Measurements from ENCODE around the gene IFNK.

Gene IFNK

GRCh38 chr9:27510780-27511179 lies 13.3 kb upstream of the IFNK start:
- H3K4me3 ChIP-seq (ENCODE audit: low read length): no peak overlapping the region
- H3K27ac ChIP-seq (ENCODE audit: low read length): no peak overlapping the region
- no peaks in the 10 kb centered on the region for H3K36me3 ChIP-seq (replicated peaks; ENCODE audit: low read depth, low read length)
- H3K27me3 ChIP-seq (ENCODE audit: low read depth, low read length): peaks cover 25% of the 10 kb centered on the region
- no peak for TF ChIP-seq EZH2phosphoT487 (IDR thresholded peaks at IDR 0.05; ENCODE audit: low read depth)
- TF ChIP-seq CTCF (IDR thresholded peaks at IDR 0.05; ENCODE audit: low read depth, low read length): no peak
- no peak overlapping the region for H3K9ac ChIP-seq (ENCODE audit: low read length)
- no peak overlapping the region for H3K4me2 ChIP-seq (ENCODE audit: low read length)
- H4K20me1 ChIP-seq (ENCODE audit: insufficient read depth, low read length): no peaks in the 10 kb centered on the region
- no peaks in the 10 kb centered on the region for H3K79me2 ChIP-seq (ENCODE audit: low read length)
- H3K4me1 ChIP-seq (ENCODE audit: low read length): no peaks in the 10 kb centered on the region
- H3K9me3 ChIP-seq (ENCODE audit: insufficient read depth, low read length): no peaks in the 10 kb centered on the region
- H2AFZ ChIP-seq (ENCODE audit: low read depth, low read length): no peak overlapping the region

- Histone ChIP-seq H3K27ac (ENCODE audit: low read length) (no peak overlapping the region), H3K4me1 (ENCODE audit: low read length) (no peaks in the 10 kb centered on the region), H3K9ac (ENCODE audit: low read length) (no peak overlapping the region), H3K36me3 (replicated peaks; ENCODE audit: low read depth, low read length) (no peaks in the 10 kb centered on the region), H3K4me2 (ENCODE audit: low read length) (no peak overlapping the region), H3K79me2 (ENCODE audit: low read length) (no peaks in the 10 kb centered on the region), H3K4me3 (ENCODE audit: low read length) (no peak overlapping the region), H4K20me1 (ENCODE audit: insufficient read depth, low read length) (no peaks in the 10 kb centered on the region), H3K9me3 (ENCODE audit: insufficient read depth, low read length) (no peaks in the 10 kb centered on the region), H2AFZ (ENCODE audit: low read depth, low read length) (no peak overlapping the region), H3K27me3 (ENCODE audit: low read depth, low read length) (peaks cover 21% of the 10 kb centered on the region)
- TF ChIP-seq CTCF (IDR thresholded peaks at IDR 0.05; ENCODE audit: low read depth, low read length): no peak
- TF ChIP-seq EZH2phosphoT487 (IDR thresholded peaks at IDR 0.05; ENCODE audit: low read depth): no peak
Observed at GRCh38 chr9:27511771-27512170, 12.3 kb upstream of the IFNK start.

- Histone ChIP-seq H3K36me3 (replicated peaks; ENCODE audit: low read depth, low read length) (no peaks in the 10 kb centered on the region), H3K4me2 (ENCODE audit: low read length) (no peak overlapping the region), H4K20me1 (ENCODE audit: insufficient read depth, low read length) (no peaks in the 10 kb centered on the region), H2AFZ (ENCODE audit: low read depth, low read length) (no peak overlapping the region), H3K4me3 (ENCODE audit: low read length) (no peak overlapping the region), H3K27me3 (ENCODE audit: low read depth, low read length) (peaks cover 17% of the 10 kb centered on the region), H3K9ac (ENCODE audit: low read length) (no peak overlapping the region), H3K9me3 (ENCODE audit: insufficient read depth, low read length) (no peaks in the 10 kb centered on the region), H3K4me1 (ENCODE audit: low read length) (no peaks in the 10 kb centered on the region), H3K27ac (ENCODE audit: low read length) (no peak overlapping the region), H3K79me2 (ENCODE audit: low read length) (no peaks in the 10 kb centered on the region)
- TF ChIP-seq EZH2phosphoT487 (IDR thresholded peaks at IDR 0.05; ENCODE audit: low read depth) (no peak), CTCF (IDR thresholded peaks at IDR 0.05; ENCODE audit: low read depth, low read length) (no peak)
Observed at GRCh38 chr9:27514551-27514950, 9.5 kb upstream of the IFNK start.

GRCh38 chr9:27518006-27518405 lies 6.1 kb upstream of the IFNK start:
- no peak overlapping the region for H3K4me2 ChIP-seq (ENCODE audit: low read length)
- no peaks in the 10 kb centered on the region for H4K20me1 ChIP-seq (ENCODE audit: insufficient read depth, low read length)
- no peak overlapping the region for H3K4me3 ChIP-seq (ENCODE audit: low read length)
- no peak overlapping the region for H3K9ac ChIP-seq (ENCODE audit: low read length)
- peaks cover 8% of the 10 kb centered on the region; the same call in 1 of the 2 replicates for H3K27me3 ChIP-seq (ENCODE audit: low read depth, low read length)
- TF ChIP-seq CTCF (IDR thresholded peaks at IDR 0.05; ENCODE audit: low read depth, low read length): no peak
- TF ChIP-seq EZH2phosphoT487 (IDR thresholded peaks at IDR 0.05; ENCODE audit: low read depth): no peak
- no peaks in the 10 kb centered on the region for H3K4me1 ChIP-seq (ENCODE audit: low read length)
- H3K79me2 ChIP-seq (ENCODE audit: low read length): no peaks in the 10 kb centered on the region
- H3K9me3 ChIP-seq (ENCODE audit: insufficient read depth, low read length): no peaks in the 10 kb centered on the region
- no peak overlapping the region for H2AFZ ChIP-seq (ENCODE audit: low read depth, low read length)
- H3K36me3 ChIP-seq (replicated peaks; ENCODE audit: low read depth, low read length): no peaks in the 10 kb centered on the region
- no peak overlapping the region for H3K27ac ChIP-seq (ENCODE audit: low read length)

Data from OCI-LY3 (cell line).